Calu3 (cell line): ENCODE results near the gene NFXL1. TPM values are rescaled to one million over a fixed set of nuclear protein-coding genes. Genes with fewer than 3 reads are reported as not detected.

Experiments
- BruUV-seq: library from RNA; stranded (reverse); fragments of 400-500 nt; replicated peaks from 2 replicates; lab custom pipeline; 2021; lab: Mats Ljungman, UMichigan
- CTCF ChIA-PET: fragments of 300-600 bp; sonication (Branson Sonifier 250); formaldehyde crosslinking; loops from one replicate; lab custom pipeline; 2022; ENCODE audit warnings: antibody characterized with exemption; lab: Charles Lee
- DNase-seq: peaks from one replicate; pipeline ENCODE4 v3.0.0; 2022
- H3K27ac Mint-ChIP-seq: one replicate; pipeline ENCODE4 v1.8.0; 2022; ENCODE audit warnings: mixed read lengths; ENCODE audit not compliant: unreplicated experiment
- H3K27me3 Mint-ChIP-seq: one replicate; pipeline ENCODE4 v1.8.0; 2022; ENCODE audit warnings: mixed read lengths; ENCODE audit not compliant: unreplicated experiment
- H3K36me3 Mint-ChIP-seq: one replicate; pipeline ENCODE4 v1.8.0; 2022; ENCODE audit warnings: mild to moderate bottlenecking, moderate library complexity, mixed read lengths; ENCODE audit not compliant: insufficient read depth, unreplicated experiment
- H3K4me1 Mint-ChIP-seq: one replicate; pipeline ENCODE4 v1.8.0; 2022; ENCODE audit warnings: mild to moderate bottlenecking, low read depth, mixed read lengths; ENCODE audit not compliant: unreplicated experiment
- H3K4me3 Mint-ChIP-seq: one replicate; pipeline ENCODE4 v1.8.0; 2022; ENCODE audit warnings: mild to moderate bottlenecking, low read depth, moderate library complexity, mixed read lengths; ENCODE audit not compliant: unreplicated experiment
- H3K9me3 Mint-ChIP-seq: one replicate; pipeline ENCODE4 v1.8.0; 2022; ENCODE audit warnings: low read depth, mixed read lengths; ENCODE audit not compliant: unreplicated experiment
- CTCF ChIP-seq: fragments of 200-600 bp; IDR thresholded peaks from one replicate; pipeline ENCODE4 v1.8.0; 2022; ENCODE audit warnings: antibody characterized with exemption; ENCODE audit not compliant: unreplicated experiment
- intact Hi-C: fragments of 100-400 bp; cut with micrococcal nuclease; formaldehyde crosslinking; loops from one replicate; pipeline ENCODE4 v1.10.0; 2022; ENCODE audit not compliant: unreplicated experiment
- total RNA-seq: library from RNA; stranded (reverse); gene quantifications from 2 replicates; pipeline ENCODE4 v1.2.3, GENCODE V29; 2022

Gene NFXL1
- total RNA-seq, 1 experiment from 2014 or later = 16.1 TPM

GRCh38 chr4:47879458-47879857 lies 34.9 kb downstream of the NFXL1 start:
- intact Hi-C loops = no loop called here
- no peaks in the 10 kb centered on the region for H3K9me3 Mint-ChIP-seq
- TF ChIP-seq CTCF = no peak
- H3K36me3 Mint-ChIP-seq = peaks cover 31% of the 10 kb centered on the region
- CTCF ChIA-PET = interaction anchor here (0.7 kb wide), 1 partner anchor 67 kb away, joined by 3 read pairs; no protein-coding TSS in a partner anchor
- no peak for DNase-seq
- H3K4me1 Mint-ChIP-seq = no peaks in the 10 kb centered on the region
- no peak overlapping the region for H3K27ac Mint-ChIP-seq
- no peaks in the 10 kb centered on the region for H3K27me3 Mint-ChIP-seq
- no TSS peak for BruUV-seq
- H3K4me3 Mint-ChIP-seq = no peak overlapping the region

GRCh38 chr4:47876784-47877546 lies 37.4 kb downstream of the NFXL1 start:
- no peak overlapping the region for H3K27ac Mint-ChIP-seq
- CTCF ChIA-PET = no interaction called here

GRCh38 chr4:47876310-47876709 lies 38.1 kb downstream of the NFXL1 start:
- Mint-ChIP-seq H3K27ac (no peak overlapping the region), H3K36me3 (peaks cover 18% of the 10 kb centered on the region), H3K9me3 (no peaks in the 10 kb centered on the region), H3K4me3 (no peak overlapping the region), H3K27me3 (no peaks in the 10 kb centered on the region), H3K4me1 (no peaks in the 10 kb centered on the region)
- CTCF ChIA-PET = no interaction called here
- no peak for TF ChIP-seq CTCF
- no peak for DNase-seq
- intact Hi-C loops = no loop called here
- no TSS peak for BruUV-seq

More at GRCh38 chr4:47876784-47877546, 37.4 kb downstream of the NFXL1 start:
- no peak for TF ChIP-seq CTCF
- Mint-ChIP-seq H3K4me1 (no peaks in the 10 kb centered on the region), H3K36me3 (peaks cover 18% of the 10 kb centered on the region), H3K27me3 (no peaks in the 10 kb centered on the region), H3K4me3 (no peak overlapping the region), H3K9me3 (no peaks in the 10 kb centered on the region)
- no peak for DNase-seq
- no TSS peak for BruUV-seq
- intact Hi-C loops = no loop called here

- Mint-ChIP-seq H3K27ac (no peak overlapping the region), H3K4me3 (no peak overlapping the region), H3K9me3 (no peaks in the 10 kb centered on the region), H3K4me1 (no peaks in the 10 kb centered on the region), H3K27me3 (no peaks in the 10 kb centered on the region), H3K36me3 (peaks cover 30% of the 10 kb centered on the region)
- no peak for TF ChIP-seq CTCF
- no TSS peak for BruUV-seq
- CTCF ChIA-PET = no interaction called here
- no peak for DNase-seq
- intact Hi-C loops = no loop called here
Measured at GRCh38 chr4:47873877-47874541, 40.4 kb downstream of the NFXL1 start.
